Brain pericyte (primary cell): ENCODE measurements around the gene PPP1R15B.

Experiments used
- DNase-seq: peaks from one replicate; pipeline ENCODE4 v3.0.0-alpha.2; 2012; ENCODE audit warnings: low read depth, low spot score

The PPP1R15B gene

GRCh38 chr1:204367193-204367858 lies 44.3 kb downstream of the PPP1R15B start:
- no peak for DNase-seq

GRCh38 chr1:204366759-204367158 lies 44.9 kb downstream of the PPP1R15B start:
- no peak for DNase-seq

DNA sequence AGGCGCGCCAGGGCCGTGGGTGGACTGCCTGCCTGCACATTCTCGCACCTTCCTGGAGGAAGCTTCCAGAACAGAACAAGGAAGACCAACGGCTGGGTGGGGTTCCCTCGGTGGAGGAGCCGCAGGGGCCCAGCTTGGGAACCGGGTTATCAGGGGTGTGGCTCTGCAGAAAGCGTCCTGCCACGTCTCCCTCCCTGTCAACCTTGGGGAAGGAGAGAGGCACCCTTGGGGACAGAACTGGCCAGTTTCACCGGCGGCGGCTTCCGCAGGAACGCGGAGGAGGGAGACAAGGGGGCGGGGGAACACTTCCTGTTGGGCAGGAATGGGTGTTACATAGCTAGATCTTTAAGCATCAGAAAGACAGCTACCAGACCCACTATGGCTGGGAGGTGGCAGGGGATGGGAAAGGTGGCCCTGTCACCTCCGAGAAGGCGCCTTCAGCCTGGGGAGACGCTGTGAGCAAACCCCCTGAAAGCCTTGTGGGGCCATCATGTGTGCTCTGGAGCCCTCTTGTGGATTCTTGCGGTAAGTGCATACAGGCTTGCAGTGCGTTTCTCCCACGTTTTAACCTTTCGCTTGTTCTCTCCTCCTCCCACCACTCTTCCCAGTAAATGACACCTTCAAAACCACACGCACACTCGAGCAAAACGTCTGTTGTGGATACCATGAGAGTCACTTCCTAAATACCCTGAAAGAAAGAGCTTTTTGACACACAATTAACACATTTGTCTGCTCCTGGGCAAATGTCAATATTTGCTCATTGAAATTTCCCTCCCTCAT lies 48.1 kb downstream of the PPP1R15B start:
- DNase-seq, result no peak

DNA sequence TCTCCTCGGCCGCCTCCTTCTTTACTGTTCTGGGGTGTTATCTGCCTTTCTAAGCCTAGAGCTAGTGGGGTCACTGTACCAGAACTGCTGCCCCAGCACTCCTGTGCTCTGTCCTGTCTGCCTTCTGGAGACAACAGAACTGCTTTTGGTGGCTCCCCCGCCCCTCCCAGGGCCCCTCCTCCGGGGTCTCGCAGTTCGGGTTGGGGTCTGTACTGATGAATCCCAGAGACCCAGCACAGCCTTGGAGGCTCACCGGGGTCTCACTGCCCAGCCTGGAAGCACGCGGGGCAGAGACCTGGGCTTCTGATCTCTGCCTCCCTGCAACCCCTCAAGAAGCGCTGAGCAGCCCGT lies 48.7 kb downstream of the PPP1R15B start:
- DNase-seq, result no peak

- no peak for DNase-seq
Measured at GRCh38 chr1:204361781-204362180, 49.8 kb downstream of the PPP1R15B start.

- no peak for DNase-seq
Measured at GRCh38 chr1:204361341-204361771, 50.3 kb downstream of the PPP1R15B start.

DNA sequence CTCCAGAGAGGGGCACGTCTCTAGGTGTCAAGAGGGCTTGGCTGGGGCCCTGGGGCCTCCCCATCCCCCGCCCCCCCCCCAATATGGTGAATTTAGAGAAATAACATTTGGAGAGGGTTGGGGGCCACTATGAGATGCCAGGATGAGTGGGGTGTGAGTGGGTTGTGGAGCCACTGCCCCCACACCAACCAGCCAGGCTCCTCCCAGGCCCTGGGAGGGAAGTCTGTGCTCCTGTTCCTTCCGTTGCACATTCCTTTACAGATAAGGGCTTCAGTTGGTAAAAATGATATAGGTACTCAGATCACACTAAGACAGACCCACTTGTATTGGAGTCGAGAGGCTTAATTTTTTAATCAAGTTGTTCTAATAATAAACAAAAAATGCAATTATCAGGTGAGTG lies 51.3 kb downstream of the PPP1R15B start:
- DNase-seq, result no peak

DNA sequence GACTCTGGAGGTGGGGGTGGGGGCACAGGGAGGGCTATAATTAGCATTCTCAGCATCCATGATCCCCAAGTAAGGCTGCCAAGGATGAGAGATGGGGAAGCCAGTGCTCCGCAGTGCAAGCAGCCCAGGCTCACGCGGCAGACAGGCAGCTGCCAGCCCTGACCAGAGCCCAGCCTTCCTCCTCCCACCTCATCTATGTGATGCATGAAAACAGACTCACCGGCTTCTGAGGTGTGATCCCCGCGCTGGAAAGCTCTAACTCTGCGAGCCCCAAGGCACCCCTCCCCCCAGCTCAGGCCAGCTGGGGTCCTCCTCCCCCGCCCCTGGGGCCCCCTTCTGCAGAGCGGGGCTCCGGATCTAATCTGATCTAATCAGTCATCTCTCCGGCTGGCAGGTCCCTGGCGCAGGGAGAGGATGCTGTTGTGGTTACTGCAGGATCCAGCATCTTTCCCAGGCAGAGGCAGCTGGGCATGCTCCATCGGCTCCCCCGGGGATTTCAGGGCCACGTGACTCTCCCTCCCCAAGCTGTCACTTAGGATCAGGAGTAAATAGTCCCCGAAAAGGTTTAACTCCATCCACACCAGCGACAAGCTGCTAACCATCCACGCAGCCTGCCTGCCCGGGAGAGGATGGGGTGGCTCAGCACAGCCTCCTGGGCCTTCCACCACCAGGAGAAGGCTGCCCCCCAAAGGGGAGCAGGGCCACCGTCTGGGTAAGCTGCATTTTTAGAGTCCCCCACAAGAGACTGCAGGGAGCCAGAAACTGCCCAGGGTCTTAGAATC lies 52.0 kb downstream of the PPP1R15B start, which contains the start of gene PLEKHA6:
TSS of gene PLEKHA6 (minus strand) at position 456 of the 782 bp plus-strand sequence. CDS start 86,202 bp downstream, outside the sequence.
- DNase-seq, result no peak

GRCh38 chr1:204359131-204359473 lies 52.5 kb downstream of the PPP1R15B start:
- DNase-seq, result no peak

DNA sequence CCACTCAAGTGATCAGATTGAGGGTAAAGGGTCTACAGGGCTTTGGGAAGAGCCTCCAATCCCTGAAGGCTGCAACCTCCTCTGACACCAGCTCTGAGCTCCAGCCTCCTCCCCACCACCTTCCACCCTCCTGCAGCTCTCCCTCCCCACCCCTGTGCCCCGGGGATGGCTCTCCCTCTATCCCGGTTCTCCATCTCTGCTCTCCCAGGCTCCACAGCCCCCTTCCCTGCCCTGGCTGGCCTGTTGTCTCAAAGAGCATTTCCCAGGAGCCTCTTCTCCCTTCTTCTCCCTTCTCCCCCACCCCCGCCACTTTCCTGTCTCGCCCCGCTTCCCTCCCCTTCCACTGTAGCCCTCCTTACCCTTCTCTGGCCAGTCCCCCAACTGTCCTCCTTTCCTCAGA lies 53.0 kb downstream of the PPP1R15B start:
- no peak for DNase-seq

DNA sequence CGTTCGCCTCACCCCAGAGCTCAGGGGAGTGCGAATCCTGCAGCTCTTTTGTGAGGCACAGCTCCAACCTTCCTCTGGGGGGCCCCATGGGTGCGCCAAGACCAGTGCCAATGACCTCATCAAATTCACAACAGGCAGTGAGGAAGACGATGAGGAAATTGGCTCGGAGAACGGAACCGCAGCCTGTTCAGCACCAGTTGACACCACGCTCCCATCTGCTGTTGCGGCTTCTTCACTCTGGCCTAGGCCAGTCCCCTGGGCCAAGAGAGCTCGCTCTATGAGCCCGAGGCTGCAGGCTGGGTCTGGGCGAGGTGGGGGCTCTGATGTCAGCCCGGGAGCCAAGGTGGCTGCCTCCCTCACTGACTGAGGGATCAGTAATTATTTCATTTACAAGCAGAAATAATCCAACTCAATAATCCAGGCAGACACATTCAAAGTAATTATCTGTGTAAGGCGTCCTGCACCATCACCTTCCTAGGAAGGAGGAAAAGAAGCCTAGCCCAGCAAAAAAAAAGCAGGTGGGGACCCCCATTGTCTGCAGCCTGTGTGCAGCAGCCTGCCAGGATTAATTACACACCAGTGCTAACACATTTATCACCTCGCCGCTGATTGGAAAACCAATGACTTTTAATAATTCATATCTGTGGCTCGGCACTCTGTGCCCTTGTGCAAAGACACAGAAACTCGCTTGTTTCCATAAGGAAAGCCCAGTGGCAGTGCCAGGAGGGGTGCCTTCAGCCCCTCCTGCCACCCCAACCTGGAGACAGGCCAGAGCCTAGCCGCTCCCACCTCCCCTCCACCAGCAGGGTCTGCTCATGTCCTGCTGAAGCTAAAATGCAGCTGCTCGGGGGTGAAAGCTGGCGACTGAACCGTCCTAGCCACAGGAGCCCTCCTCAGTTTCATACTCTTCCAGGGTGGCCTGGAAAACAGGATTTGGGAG lies 53.8 kb downstream of the PPP1R15B start:
- DNase-seq, result no peak

DNA sequence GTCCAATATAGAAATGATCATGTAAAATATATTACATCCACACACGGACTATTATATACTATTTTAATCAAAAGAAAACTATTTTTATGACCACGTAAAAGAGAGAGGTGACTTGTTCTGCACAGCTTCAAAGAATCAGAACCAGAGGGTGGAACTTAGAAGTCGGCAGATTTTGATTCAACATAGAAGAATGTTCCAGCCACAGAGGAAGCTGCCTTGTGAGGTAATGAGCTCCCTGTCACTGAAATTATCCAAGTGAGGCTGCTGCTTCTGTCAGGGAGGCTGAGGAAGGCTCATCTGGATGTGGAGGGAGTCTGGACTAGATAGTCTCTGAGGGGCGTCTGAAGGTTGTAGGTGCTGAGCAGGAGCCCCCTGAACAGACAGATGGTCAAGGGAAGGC lies 54.6 kb downstream of the PPP1R15B start:
- no peak for DNase-seq

DNA sequence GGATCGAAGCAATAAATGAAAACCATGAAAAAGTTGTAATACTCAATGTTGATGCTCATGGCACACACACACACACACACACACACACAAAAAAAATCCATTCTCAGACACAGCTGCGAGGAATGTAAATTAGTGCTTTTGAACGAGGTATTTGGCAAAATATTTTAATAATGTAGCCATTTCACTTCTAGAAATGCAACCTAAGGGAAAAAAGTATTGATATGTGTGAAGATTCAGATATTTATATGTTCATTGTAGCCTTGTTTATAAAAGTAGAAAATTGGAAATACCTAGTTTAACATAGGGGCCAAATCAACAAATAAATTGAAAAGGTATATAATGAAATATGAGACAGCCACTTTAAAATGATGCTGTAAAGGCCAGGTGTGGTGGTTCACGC lies 55.7 kb downstream of the PPP1R15B start:
- no peak for DNase-seq

GRCh38 chr1:204354579-204354978 lies 57.0 kb downstream of the PPP1R15B start:
- no peak for DNase-seq
